ENCODE data around the gene RBM42.

GRCh38 chr19:35669974-35670373, 41.1 kb downstream of the RBM42 start:
- TF ChIP-seq ATF7-NPFF (CRISPR knock-in tag; IDR thresholded peaks at IDR 0.05; ENCODE audit: low read depth) (no peak), FOXP1 (IDR thresholded peaks at IDR 0.05) (no peak), FOXP1 (CRISPR knock-in tag; IDR thresholded peaks at IDR 0.05) (no peak), KDM5A (IDR thresholded peaks at IDR 0.05; ENCODE audit: borderline replicate concordance, low read length) (no peak), GABPA (IDR thresholded peaks at IDR 0.05; ENCODE audit: low read depth, low read length) (no peak), GABPA (CRISPR knock-in tag; IDR thresholded peaks at IDR 0.05; ENCODE audit: low read depth) (no peak), CEBPG (CRISPR knock-in tag; IDR thresholded peaks at IDR 0.05) (no peak), CTCF (CRISPR knock-in tag; IDR thresholded peaks at IDR 0.05) (no peak), ZNF639 (CRISPR knock-in tag; conservative IDR thresholded peaks at IDR 0.05) (no peak), SMAD3 (CRISPR knock-in tag; IDR thresholded peaks at IDR 0.05) (no peak), ZNF232 (CRISPR knock-in tag; IDR thresholded peaks at IDR 0.05; ENCODE audit: borderline replicate concordance) (no peak), FUBP1 (CRISPR knock-in tag; IDR thresholded peaks at IDR 0.05; ENCODE audit: borderline replicate concordance) (no peak)
- TF ChIP-seq, protein P1, sequence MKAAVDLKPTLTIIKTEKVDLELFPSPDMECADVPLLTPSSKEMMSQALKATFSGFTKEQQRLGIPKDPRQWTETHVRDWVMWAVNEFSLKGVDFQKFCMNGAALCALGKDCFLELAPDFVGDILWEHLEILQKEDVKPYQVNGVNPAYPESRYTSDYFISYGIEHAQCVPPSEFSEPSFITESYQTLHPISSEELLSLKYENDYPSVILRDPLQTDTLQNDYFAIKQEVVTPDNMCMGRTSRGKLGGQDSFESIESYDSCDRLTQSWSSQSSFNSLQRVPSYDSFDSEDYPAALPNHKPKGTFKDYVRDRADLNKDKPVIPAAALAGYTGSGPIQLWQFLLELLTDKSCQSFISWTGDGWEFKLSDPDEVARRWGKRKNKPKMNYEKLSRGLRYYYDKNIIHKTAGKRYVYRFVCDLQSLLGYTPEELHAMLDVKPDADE (CRISPR knock-in tag; IDR thresholded peaks at IDR 0.05) = no peak
- TF ChIP-seq, protein P2, sequence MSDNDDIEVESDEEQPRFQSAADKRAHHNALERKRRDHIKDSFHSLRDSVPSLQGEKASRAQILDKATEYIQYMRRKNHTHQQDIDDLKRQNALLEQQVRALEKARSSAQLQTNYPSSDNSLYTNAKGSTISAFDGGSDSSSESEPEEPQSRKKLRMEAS (IDR thresholded peaks at IDR 0.05) = no peak
- TF ChIP-seq, protein P3, sequence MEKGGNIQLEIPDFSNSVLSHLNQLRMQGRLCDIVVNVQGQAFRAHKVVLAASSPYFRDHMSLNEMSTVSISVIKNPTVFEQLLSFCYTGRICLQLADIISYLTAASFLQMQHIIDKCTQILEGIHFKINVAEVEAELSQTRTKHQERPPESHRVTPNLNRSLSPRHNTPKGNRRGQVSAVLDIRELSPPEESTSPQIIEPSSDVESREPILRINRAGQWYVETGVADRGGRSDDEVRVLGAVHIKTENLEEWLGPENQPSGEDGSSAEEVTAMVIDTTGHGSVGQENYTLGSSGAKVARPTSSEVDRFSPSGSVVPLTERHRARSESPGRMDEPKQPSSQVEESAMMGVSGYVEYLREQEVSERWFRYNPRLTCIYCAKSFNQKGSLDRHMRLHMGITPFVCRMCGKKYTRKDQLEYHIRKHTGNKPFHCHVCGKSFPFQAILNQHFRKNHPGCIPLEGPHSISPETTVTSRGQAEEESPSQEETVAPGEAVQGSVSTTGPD (CRISPR knock-in tag; IDR thresholded peaks at IDR 0.05) = no peak
- TF ChIP-seq, protein P4, sequence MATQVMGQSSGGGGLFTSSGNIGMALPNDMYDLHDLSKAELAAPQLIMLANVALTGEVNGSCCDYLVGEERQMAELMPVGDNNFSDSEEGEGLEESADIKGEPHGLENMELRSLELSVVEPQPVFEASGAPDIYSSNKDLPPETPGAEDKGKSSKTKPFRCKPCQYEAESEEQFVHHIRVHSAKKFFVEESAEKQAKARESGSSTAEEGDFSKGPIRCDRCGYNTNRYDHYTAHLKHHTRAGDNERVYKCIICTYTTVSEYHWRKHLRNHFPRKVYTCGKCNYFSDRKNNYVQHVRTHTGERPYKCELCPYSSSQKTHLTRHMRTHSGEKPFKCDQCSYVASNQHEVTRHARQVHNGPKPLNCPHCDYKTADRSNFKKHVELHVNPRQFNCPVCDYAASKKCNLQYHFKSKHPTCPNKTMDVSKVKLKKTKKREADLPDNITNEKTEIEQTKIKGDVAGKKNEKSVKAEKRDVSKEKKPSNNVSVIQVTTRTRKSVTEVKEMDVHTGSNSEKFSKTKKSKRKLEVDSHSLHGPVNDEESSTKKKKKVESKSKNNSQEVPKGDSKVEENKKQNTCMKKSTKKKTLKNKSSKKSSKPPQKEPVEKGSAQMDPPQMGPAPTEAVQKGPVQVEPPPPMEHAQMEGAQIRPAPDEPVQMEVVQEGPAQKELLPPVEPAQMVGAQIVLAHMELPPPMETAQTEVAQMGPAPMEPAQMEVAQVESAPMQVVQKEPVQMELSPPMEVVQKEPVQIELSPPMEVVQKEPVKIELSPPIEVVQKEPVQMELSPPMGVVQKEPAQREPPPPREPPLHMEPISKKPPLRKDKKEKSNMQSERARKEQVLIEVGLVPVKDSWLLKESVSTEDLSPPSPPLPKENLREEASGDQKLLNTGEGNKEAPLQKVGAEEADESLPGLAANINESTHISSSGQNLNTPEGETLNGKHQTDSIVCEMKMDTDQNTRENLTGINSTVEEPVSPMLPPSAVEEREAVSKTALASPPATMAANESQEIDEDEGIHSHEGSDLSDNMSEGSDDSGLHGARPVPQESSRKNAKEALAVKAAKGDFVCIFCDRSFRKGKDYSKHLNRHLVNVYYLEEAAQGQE (IDR thresholded peaks at IDR 0.05; ENCODE audit: borderline replicate concordance in 1 of 2, low read depth in 1 of 2, low read length in 2 of 2) = no peak
